ENCODE results near the gene RALGPS2.

The RALGPS2 gene

GRCh38 chr1:178932552-178932906, 207.5 kb downstream of the RALGPS2 start:
- FAIRE-seq (no peak), DNase-seq (ENCODE audit: insufficient read length, low spot score) (no peak)
- TF ChIP-seq PAX5 (IDR thresholded peaks at IDR 0.05; ENCODE audit: insufficient read depth, low read length, severe bottlenecking) (no peak), TAF1 (IDR thresholded peaks at IDR 0.05; ENCODE audit: low read depth, low read length) (no peak), POU2F2 (IDR thresholded peaks at IDR 0.05; ENCODE audit: low read depth, low read length) (no peak), SPI1 (IDR thresholded peaks at IDR 0.05; ENCODE audit: low read depth, low read length) (no peak), POLR2A (IDR thresholded peaks at IDR 0.05; ENCODE audit: low read depth, low read length) (no peak)

GRCh38 chr1:178933105-178933561, 208.1 kb downstream of the RALGPS2 start:
- FAIRE-seq, result no peak

GRCh38 chr1:178933709-178934490, 208.9 kb downstream of the RALGPS2 start:
- no peak for FAIRE-seq
- TF ChIP-seq SPI1 (IDR thresholded peaks at IDR 0.05; ENCODE audit: low read depth, low read length) (no peak), POLR2A (IDR thresholded peaks at IDR 0.05; ENCODE audit: low read depth, low read length) (no peak), POU2F2 (IDR thresholded peaks at IDR 0.05; ENCODE audit: low read depth, low read length) (no peak), POLR2AphosphoS5 (IDR thresholded peaks at IDR 0.05; ENCODE audit: low read depth, low read length) (no peak), TAF1 (IDR thresholded peaks at IDR 0.05; ENCODE audit: low read depth, low read length) (no peak), PAX5 (IDR thresholded peaks at IDR 0.05; ENCODE audit: insufficient read depth, low read length, severe bottlenecking) (no peak)
- no peak for DNase-seq (ENCODE audit: insufficient read length, low spot score)

More at GRCh38 chr1:178933105-178933561, 208.1 kb downstream of the RALGPS2 start:
- no peak for DNase-seq (ENCODE audit: insufficient read length, low spot score)
- no peak for TF ChIP-seq POLR2AphosphoS5 (IDR thresholded peaks at IDR 0.05; ENCODE audit: low read depth, low read length)
- no peak for TF ChIP-seq SPI1 (IDR thresholded peaks at IDR 0.05; ENCODE audit: low read depth, low read length)
- TF ChIP-seq TAF1 (IDR thresholded peaks at IDR 0.05; ENCODE audit: low read depth, low read length), result no peak
- TF ChIP-seq POU2F2 (IDR thresholded peaks at IDR 0.05; ENCODE audit: low read depth, low read length), result no peak
- TF ChIP-seq PAX5 (IDR thresholded peaks at IDR 0.05; ENCODE audit: insufficient read depth, low read length, severe bottlenecking), result no peak
- TF ChIP-seq POLR2A (IDR thresholded peaks at IDR 0.05; ENCODE audit: low read depth, low read length), result no peak

GRCh38 chr1:178934546-178934945, 209.5 kb downstream of the RALGPS2 start:
- TF ChIP-seq PAX5 (IDR thresholded peaks at IDR 0.05; ENCODE audit: insufficient read depth, low read length, severe bottlenecking) (no peak), POU2F2 (IDR thresholded peaks at IDR 0.05; ENCODE audit: low read depth, low read length) (no peak), SPI1 (IDR thresholded peaks at IDR 0.05; ENCODE audit: low read depth, low read length) (no peak), POLR2A (IDR thresholded peaks at IDR 0.05; ENCODE audit: low read depth, low read length) (no peak), POLR2AphosphoS5 (IDR thresholded peaks at IDR 0.05; ENCODE audit: low read depth, low read length) (no peak), TAF1 (IDR thresholded peaks at IDR 0.05; ENCODE audit: low read depth, low read length) (no peak)
- FAIRE-seq (no peak), DNase-seq (ENCODE audit: insufficient read length, low spot score) (no peak)

DNA sequence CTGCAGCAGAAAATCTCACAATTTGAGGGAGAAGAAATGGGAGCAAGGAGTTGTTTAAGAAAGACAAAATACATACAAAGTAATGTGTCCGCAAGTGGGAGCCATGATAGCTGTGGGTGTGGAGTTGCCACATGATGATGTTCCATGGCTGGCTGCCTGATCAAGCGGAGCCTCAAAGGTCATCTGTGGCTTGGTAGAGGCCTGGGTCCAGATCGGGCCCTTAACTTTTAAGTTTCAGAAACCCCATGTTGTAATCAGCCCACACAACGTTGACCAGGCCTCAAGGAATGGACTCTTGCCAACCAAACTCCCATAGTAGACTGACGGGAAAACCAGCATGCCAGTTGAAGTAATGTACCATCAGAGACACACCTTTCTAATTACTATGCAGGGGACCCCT, 210.6 kb downstream of the RALGPS2 start:
- FAIRE-seq (no peak), DNase-seq (ENCODE audit: insufficient read length, low spot score) (no peak)
- TF ChIP-seq POU2F2 (IDR thresholded peaks at IDR 0.05; ENCODE audit: low read depth, low read length) (no peak), POLR2A (IDR thresholded peaks at IDR 0.05; ENCODE audit: low read depth, low read length) (no peak), TAF1 (IDR thresholded peaks at IDR 0.05; ENCODE audit: low read depth, low read length) (no peak), SPI1 (IDR thresholded peaks at IDR 0.05; ENCODE audit: low read depth, low read length) (no peak), PAX5 (IDR thresholded peaks at IDR 0.05; ENCODE audit: insufficient read depth, low read length, severe bottlenecking) (no peak), POLR2AphosphoS5 (IDR thresholded peaks at IDR 0.05; ENCODE audit: low read depth, low read length) (no peak)

DNA sequence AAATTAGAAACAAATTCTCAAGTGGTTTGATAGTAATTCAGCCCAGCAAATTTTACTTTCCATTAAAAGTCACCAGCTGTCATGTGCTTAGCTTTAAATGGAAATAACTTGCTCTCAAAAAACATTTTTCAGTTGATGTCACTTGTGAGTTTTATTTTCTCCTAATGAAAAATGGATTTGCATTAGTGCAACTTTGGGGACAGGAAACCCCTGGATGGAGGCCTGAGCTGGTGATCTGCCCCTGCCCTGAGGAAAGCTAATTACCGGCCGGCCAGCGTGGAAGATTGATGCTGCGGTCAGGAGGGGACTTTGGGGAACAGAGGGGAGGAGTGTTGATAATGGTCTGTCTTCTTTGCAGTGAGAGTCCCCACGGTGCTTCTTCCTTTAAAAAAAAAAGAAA, 212.7 kb downstream of the RALGPS2 start:
- FAIRE-seq, result no peak
- no peak for TF ChIP-seq POLR2AphosphoS5 (IDR thresholded peaks at IDR 0.05; ENCODE audit: low read depth, low read length)
- TF ChIP-seq TAF1 (IDR thresholded peaks at IDR 0.05; ENCODE audit: low read depth, low read length), result no peak
- no peak for TF ChIP-seq SPI1 (IDR thresholded peaks at IDR 0.05; ENCODE audit: low read depth, low read length)
- TF ChIP-seq POU2F2 (IDR thresholded peaks at IDR 0.05; ENCODE audit: low read depth, low read length), result no peak
- no peak for TF ChIP-seq PAX5 (IDR thresholded peaks at IDR 0.05; ENCODE audit: insufficient read depth, low read length, severe bottlenecking)
- no peak for TF ChIP-seq POLR2A (IDR thresholded peaks at IDR 0.05; ENCODE audit: low read depth, low read length)
- DNase-seq (ENCODE audit: insufficient read length, low spot score), result no peak

GRCh38 chr1:178938101-178938958, 213.3 kb downstream of the RALGPS2 start:
- no peak for DNase-seq (ENCODE audit: insufficient read length, low spot score)
- no peak for TF ChIP-seq POLR2AphosphoS5 (IDR thresholded peaks at IDR 0.05; ENCODE audit: low read depth, low read length)
- TF ChIP-seq SPI1 (IDR thresholded peaks at IDR 0.05; ENCODE audit: low read depth, low read length), result no peak
- no peak for TF ChIP-seq TAF1 (IDR thresholded peaks at IDR 0.05; ENCODE audit: low read depth, low read length)
- TF ChIP-seq PAX5 (IDR thresholded peaks at IDR 0.05; ENCODE audit: insufficient read depth, low read length, severe bottlenecking), result no peak
- no peak for TF ChIP-seq POLR2A (IDR thresholded peaks at IDR 0.05; ENCODE audit: low read depth, low read length)
- no peak for TF ChIP-seq POU2F2 (IDR thresholded peaks at IDR 0.05; ENCODE audit: low read depth, low read length)
- FAIRE-seq, result no peak

DNA sequence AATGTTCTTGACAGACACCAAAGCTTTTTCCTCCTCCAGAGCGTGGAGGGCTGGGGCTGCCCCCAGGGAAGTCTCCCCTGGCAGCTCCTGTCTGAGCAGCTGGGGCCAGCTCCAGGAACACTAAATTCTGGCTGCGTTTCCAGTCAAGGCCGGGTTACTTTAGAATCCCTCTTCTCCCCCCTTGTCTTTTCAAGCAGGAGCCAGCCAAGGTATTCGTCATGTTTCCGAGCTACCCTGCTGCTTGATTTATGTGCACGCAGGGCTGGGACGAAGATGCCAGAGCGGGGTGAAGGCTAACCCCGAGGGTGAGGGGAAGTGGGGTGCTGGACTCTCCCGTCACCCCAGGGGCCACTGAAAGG, 213.9 kb downstream of the RALGPS2 start:
- no peak for TF ChIP-seq SPI1 (IDR thresholded peaks at IDR 0.05; ENCODE audit: low read depth, low read length)
- TF ChIP-seq POLR2AphosphoS5 (IDR thresholded peaks at IDR 0.05; ENCODE audit: low read depth, low read length), result no peak
- TF ChIP-seq POU2F2 (IDR thresholded peaks at IDR 0.05; ENCODE audit: low read depth, low read length), result no peak
- TF ChIP-seq POLR2A (IDR thresholded peaks at IDR 0.05; ENCODE audit: low read depth, low read length), result no peak
- TF ChIP-seq TAF1 (IDR thresholded peaks at IDR 0.05; ENCODE audit: low read depth, low read length), result no peak
- no peak for TF ChIP-seq PAX5 (IDR thresholded peaks at IDR 0.05; ENCODE audit: insufficient read depth, low read length, severe bottlenecking)
- DNase-seq (ENCODE audit: insufficient read length, low spot score) (no peak), FAIRE-seq (no peak)
